ENCODE data around the gene TADA1. TPM values are rescaled to one million over a fixed set of nuclear protein-coding genes. Genes with fewer than 3 reads are reported as not detected.

TADA1 gene
- total RNA-seq, 1 experiment from 2014 or later, result 5.2 TPM

DNA sequence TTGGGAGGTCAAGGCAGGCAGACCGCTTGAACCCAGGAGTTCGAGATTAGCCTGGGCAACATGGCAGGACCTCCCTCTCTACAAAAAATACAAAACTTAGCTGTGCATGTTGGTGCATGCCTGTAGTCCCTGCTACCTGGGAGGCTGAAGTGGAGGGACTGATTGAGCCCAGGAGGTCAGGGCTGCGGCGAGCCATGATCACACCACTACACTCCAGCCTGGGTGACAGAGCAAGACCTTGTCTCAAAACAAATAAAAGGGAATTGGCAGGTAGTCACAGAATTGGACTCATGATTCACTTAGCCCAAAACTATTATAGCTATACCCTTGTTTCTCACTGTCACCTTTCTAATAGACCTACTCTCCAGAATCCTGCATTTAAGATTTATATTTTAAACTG, 5.5 kb downstream of the TADA1 start:
- Histone ChIP-seq H3K27ac (no peak overlapping the region), H3K9me3 (ENCODE audit: insufficient read depth, low read depth) (no peaks in the 10 kb centered on the region), H3K4me1 (replicated peaks; ENCODE audit: insufficient read depth) (peaks cover 12% of the 10 kb centered on the region), H3K4me2 (no peak overlapping the region), H2AFZ (no peak overlapping the region), H3K4me3 (no peak overlapping the region), H3K36me3 (ENCODE audit: low read depth) (no peaks in the 10 kb centered on the region), H3K9me2 (ENCODE audit: insufficient read depth) (no peaks in the 10 kb centered on the region), H4K20me1 (ENCODE audit: insufficient read depth) (peaks cover 4% of the 10 kb centered on the region; the same call in 1 of the 2 replicates), H3K79me2 (ENCODE audit: low read depth) (peaks cover 50% of the 10 kb centered on the region), H3F3A (ENCODE audit: insufficient read depth, low read depth) (peaks cover 5% of the 10 kb centered on the region; the same call in 1 of the 2 replicates), H3K27me3 (ENCODE audit: insufficient read depth, low read depth) (no peaks in the 10 kb centered on the region)
- POLR2A ChIA-PET (ENCODE audit: unreplicated experiment), result no interaction called here
- no peak for DNase-seq
- TF ChIP-seq EZH2 (IDR thresholded peaks at IDR 0.05; ENCODE audit: low read depth), result no peak
- TF ChIP-seq, protein P1, sequence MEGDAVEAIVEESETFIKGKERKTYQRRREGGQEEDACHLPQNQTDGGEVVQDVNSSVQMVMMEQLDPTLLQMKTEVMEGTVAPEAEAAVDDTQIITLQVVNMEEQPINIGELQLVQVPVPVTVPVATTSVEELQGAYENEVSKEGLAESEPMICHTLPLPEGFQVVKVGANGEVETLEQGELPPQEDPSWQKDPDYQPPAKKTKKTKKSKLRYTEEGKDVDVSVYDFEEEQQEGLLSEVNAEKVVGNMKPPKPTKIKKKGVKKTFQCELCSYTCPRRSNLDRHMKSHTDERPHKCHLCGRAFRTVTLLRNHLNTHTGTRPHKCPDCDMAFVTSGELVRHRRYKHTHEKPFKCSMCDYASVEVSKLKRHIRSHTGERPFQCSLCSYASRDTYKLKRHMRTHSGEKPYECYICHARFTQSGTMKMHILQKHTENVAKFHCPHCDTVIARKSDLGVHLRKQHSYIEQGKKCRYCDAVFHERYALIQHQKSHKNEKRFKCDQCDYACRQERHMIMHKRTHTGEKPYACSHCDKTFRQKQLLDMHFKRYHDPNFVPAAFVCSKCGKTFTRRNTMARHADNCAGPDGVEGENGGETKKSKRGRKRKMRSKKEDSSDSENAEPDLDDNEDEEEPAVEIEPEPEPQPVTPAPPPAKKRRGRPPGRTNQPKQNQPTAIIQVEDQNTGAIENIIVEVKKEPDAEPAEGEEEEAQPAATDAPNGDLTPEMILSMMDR (conservative IDR thresholded peaks at IDR 0.05), result no peak
- BruUV-seq (replicated peaks), result no TSS peak
- CTCF ChIA-PET, result no interaction called here
- intact Hi-C loops (cut with micrococcal nuclease; ENCODE audit: unreplicated experiment), result loop anchor here (5.0 to 10.0 kb wide), 2 partner anchors 352 to 1236 kb away; partner anchors contain the start of genes MGST3 and POU2F1

DNA sequence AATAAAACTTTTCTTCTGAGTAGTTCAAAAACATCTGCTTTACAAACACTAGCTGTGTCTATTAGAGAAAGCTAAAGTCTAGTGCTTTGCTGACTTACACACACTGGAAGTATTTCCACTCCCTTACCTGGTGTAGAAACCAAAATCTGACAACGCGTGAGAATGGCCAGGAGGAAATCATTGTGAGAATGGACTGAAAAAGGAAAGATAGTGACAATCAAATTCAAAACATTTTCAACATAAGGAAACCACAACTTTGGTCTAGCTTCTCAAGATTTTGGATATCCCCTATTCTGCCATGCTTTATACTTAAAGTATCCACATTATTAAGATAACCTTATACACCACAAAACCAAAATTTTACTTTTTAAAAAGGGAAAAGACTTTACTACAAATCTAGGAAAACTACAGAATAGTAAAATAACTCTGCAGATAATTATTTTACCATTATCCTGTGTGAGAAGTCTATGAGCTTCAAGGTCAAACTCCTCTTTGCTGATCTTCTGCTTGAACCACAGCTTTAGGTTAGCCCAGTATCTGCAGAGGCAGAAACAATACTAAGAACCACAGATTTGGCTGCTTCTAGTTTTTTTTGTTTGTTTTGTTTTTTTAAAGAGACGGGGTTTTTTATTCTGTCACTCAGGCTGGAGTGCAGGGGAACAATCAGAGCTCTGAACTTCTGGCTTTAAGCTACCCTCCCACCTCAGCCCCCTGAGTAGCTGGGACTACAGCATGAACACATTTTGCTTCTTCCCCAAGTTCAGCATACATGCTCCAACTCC, 6.6 kb downstream of the TADA1 start:
- Histone ChIP-seq H3K4me3 (no peak overlapping the region), H3K36me3 (ENCODE audit: low read depth) (no peaks in the 10 kb centered on the region), H3K27me3 (ENCODE audit: insufficient read depth, low read depth) (no peaks in the 10 kb centered on the region), H4K20me1 (ENCODE audit: insufficient read depth) (peaks cover 4% of the 10 kb centered on the region; the same call in 1 of the 2 replicates), H3F3A (ENCODE audit: insufficient read depth, low read depth) (no peaks in the 10 kb centered on the region; the same call in 1 of the 2 replicates), H3K9me3 (ENCODE audit: insufficient read depth, low read depth) (no peaks in the 10 kb centered on the region), H3K4me2 (no peak overlapping the region), H2AFZ (no peak overlapping the region), H3K79me2 (ENCODE audit: low read depth) (peaks cover 39% of the 10 kb centered on the region), H3K4me1 (replicated peaks; ENCODE audit: insufficient read depth) (peaks cover 4% of the 10 kb centered on the region; the same call in 1 of the 2 replicates), H3K27ac (no peak overlapping the region), H3K9me2 (ENCODE audit: insufficient read depth) (no peaks in the 10 kb centered on the region)
- no TSS peak for BruUV-seq (replicated peaks)
- TF ChIP-seq, protein P1 (conservative IDR thresholded peaks at IDR 0.05), result no peak
- no peak for TF ChIP-seq EZH2 (IDR thresholded peaks at IDR 0.05; ENCODE audit: low read depth)
- POLR2A ChIA-PET (ENCODE audit: unreplicated experiment), result no interaction called here
- DNase-seq, result no peak
- CTCF ChIA-PET, result no interaction called here
- intact Hi-C loops (cut with micrococcal nuclease; ENCODE audit: unreplicated experiment), result loop anchor here (5.0 to 10.0 kb wide), 2 partner anchors 353 to 1235 kb away; partner anchors contain the start of genes MGST3 and POU2F1

GRCh38 chr1:166868639-166869038, 7.4 kb downstream of the TADA1 start:
- Histone ChIP-seq H3K4me2 (no peak overlapping the region), H3F3A (ENCODE audit: insufficient read depth, low read depth) (no peaks in the 10 kb centered on the region; the same call in 1 of the 2 replicates), H3K9me3 (ENCODE audit: insufficient read depth, low read depth) (no peaks in the 10 kb centered on the region), H3K27ac (no peak overlapping the region), H3K27me3 (ENCODE audit: insufficient read depth, low read depth) (no peaks in the 10 kb centered on the region), H3K36me3 (ENCODE audit: low read depth) (no peaks in the 10 kb centered on the region; the same call in 1 of the 2 replicates), H3K4me1 (replicated peaks; ENCODE audit: insufficient read depth) (no peaks in the 10 kb centered on the region), H3K79me2 (ENCODE audit: low read depth) (peaks cover 31% of the 10 kb centered on the region), H4K20me1 (ENCODE audit: insufficient read depth) (peaks cover 4% of the 10 kb centered on the region; the same call in 1 of the 2 replicates), H3K9me2 (ENCODE audit: insufficient read depth) (no peaks in the 10 kb centered on the region), H2AFZ (no peak overlapping the region), H3K4me3 (no peak overlapping the region)
- POLR2A ChIA-PET (ENCODE audit: unreplicated experiment), result no interaction called here
- CTCF ChIA-PET, result no interaction called here
- DNase-seq, result no peak
- TF ChIP-seq, protein P1 (conservative IDR thresholded peaks at IDR 0.05), result no peak
- no peak for TF ChIP-seq EZH2 (IDR thresholded peaks at IDR 0.05; ENCODE audit: low read depth)
- BruUV-seq (replicated peaks), result no TSS peak
- intact Hi-C loops (cut with micrococcal nuclease; ENCODE audit: unreplicated experiment), result no loop called here

All from PC-9 (cell line).